OCI-LY1 (cell line): ENCODE measurements around the gene SWAP70.

ENCODE experiments used
- EZH2 ChIP-seq: fragments of 200-600 bp; sonication (generic), shearing (Covaris generic); IDR thresholded peaks from 2 replicates; pipeline ENCODE4 v1.8.0; 2017; ENCODE audit warnings: borderline replicate concordance, mixed run types, mild to moderate bottlenecking, antibody characterized with exemption, low read length, moderate library complexity, mixed read lengths
- TF ChIP-seq, protein P1 (sequence below): fragments of 200-600 bp; sonication (generic), shearing (Covaris generic); IDR thresholded peaks from 2 replicates; pipeline ENCODE4 v1.5.1; 2017; ENCODE audit warnings: mild to moderate bottlenecking, antibody characterized with exemption, low read length, moderate library complexity, mixed read lengths

DNA sequence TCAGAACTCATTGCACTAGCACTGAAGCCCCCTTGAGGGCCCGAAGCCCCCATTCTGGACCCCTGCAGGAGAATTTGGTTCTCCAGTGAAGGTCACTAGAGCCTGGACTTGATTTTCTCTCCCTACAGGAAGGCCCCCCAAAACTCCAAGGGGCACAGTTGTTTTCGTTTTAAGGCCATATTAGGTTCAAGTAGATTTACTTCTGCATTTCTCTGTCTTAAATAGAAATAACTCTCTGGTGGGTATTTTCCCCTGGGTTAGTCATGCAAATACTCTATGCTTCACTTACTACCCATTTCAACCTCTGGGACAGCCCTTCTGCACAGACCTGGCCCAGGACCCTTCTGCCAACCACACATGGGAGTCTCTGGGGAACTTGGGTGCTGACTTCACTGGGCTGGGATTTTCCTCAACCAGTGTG lies 48.8 kb upstream of the SWAP70 start:
- TF ChIP-seq, protein P1, sequence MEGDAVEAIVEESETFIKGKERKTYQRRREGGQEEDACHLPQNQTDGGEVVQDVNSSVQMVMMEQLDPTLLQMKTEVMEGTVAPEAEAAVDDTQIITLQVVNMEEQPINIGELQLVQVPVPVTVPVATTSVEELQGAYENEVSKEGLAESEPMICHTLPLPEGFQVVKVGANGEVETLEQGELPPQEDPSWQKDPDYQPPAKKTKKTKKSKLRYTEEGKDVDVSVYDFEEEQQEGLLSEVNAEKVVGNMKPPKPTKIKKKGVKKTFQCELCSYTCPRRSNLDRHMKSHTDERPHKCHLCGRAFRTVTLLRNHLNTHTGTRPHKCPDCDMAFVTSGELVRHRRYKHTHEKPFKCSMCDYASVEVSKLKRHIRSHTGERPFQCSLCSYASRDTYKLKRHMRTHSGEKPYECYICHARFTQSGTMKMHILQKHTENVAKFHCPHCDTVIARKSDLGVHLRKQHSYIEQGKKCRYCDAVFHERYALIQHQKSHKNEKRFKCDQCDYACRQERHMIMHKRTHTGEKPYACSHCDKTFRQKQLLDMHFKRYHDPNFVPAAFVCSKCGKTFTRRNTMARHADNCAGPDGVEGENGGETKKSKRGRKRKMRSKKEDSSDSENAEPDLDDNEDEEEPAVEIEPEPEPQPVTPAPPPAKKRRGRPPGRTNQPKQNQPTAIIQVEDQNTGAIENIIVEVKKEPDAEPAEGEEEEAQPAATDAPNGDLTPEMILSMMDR, result no peak
- no peak for TF ChIP-seq EZH2
